WTC11 (cell line): ENCODE measurements around the gene BRCA1.

Source experiments
- CTCF ChIP-seq: fragments of 200-600 bp; IDR thresholded peaks from 2 replicates; pipeline ENCODE4 v1.8.0; 2022; ENCODE audit warnings: antibody characterized with exemption
- KAT7 ChIP-seq: sonication (generic); formaldehyde crosslinking; IDR thresholded peaks from 2 replicates; pipeline ENCODE4 v1.8.1; 2023; ENCODE audit warnings: missing genetic modification reagents, mild to moderate bottlenecking, borderline replicate concordance

- no peak for TF ChIP-seq CTCF
- TF ChIP-seq KAT7 (CRISPR knock-in tag), result no peak
Measured at GRCh38 chr17:43019418-43019817, 105.7 kb downstream of the BRCA1 start.
